Measurements from ENCODE around the gene GTF3C2.

- no peak for TF ChIP-seq GATA3 (IDR thresholded peaks at IDR 0.05; ENCODE audit: low read depth, low read length)
- TF ChIP-seq GATA2 (IDR thresholded peaks at IDR 0.05; ENCODE audit: low read depth, low read length): no peak
Measured at GRCh38 chr2:27390822-27391679, 34.5 kb upstream of the GTF3C2 start.
